ENCODE results near the gene NTM.

NTM gene

DNA sequence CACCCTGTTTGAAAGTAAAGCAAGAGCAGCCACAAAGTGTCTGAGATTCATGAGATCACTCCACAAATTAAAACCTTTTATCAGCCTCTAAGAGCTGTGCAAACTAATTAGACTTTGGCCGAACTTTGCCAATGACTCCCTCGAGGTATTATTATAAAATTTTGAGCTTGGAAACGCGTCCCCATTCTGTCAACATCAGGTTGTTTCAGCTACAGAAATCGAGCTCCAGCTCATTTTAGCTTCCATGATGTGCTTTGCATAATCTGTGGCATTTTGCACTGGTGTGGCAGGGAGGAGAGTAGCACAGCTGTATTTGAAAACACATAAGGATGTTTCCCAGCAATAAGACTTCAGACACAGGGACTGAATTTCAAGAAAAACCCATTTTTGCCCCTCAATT, 872.2 kb downstream of the NTM start:
- TF ChIP-seq, protein P1, sequence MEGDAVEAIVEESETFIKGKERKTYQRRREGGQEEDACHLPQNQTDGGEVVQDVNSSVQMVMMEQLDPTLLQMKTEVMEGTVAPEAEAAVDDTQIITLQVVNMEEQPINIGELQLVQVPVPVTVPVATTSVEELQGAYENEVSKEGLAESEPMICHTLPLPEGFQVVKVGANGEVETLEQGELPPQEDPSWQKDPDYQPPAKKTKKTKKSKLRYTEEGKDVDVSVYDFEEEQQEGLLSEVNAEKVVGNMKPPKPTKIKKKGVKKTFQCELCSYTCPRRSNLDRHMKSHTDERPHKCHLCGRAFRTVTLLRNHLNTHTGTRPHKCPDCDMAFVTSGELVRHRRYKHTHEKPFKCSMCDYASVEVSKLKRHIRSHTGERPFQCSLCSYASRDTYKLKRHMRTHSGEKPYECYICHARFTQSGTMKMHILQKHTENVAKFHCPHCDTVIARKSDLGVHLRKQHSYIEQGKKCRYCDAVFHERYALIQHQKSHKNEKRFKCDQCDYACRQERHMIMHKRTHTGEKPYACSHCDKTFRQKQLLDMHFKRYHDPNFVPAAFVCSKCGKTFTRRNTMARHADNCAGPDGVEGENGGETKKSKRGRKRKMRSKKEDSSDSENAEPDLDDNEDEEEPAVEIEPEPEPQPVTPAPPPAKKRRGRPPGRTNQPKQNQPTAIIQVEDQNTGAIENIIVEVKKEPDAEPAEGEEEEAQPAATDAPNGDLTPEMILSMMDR (IDR thresholded peaks at IDR 0.05; ENCODE audit: low read depth, low read length): no peak
- no peaks in the 10 kb centered on the region for H3K27me3 ChIP-seq
- DNase-seq: no peak
- no peaks in the 10 kb centered on the region for H3K36me3 ChIP-seq
- H3K4me3 ChIP-seq (ENCODE audit: low read depth, low read length): no peak overlapping the region
- H3K9me3 ChIP-seq: 0 out of 2 replicates have a peak, but pooled peaks cover 3% of the 10 kb centered on the region
- H3K4me1 ChIP-seq: no peaks in the 10 kb centered on the region

DNA sequence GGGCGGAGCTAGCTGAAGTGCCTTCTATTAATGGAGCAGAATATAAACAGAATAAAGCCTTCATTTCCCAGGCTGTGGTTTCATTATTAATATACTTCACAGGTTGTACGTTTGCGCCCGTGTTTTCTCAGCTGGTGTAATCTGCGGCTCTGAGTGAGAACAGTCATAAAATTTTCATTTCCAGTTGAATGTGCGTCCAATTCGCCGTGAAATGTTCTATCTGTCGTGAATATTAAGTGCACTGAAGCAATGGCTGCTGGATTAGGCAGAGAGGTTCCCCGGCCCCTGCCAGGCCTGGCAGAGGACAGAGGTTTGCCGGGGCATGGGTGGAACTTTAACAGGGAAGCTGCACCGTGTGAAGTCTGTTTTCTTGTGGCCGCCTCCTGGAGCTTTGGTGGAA, 874.4 kb downstream of the NTM start:
- DNase-seq: no peak
- TF ChIP-seq, protein P1 (IDR thresholded peaks at IDR 0.05; ENCODE audit: low read depth, low read length): no peak
- no peaks in the 10 kb centered on the region for H3K27me3 ChIP-seq
- H3K36me3 ChIP-seq: no peaks in the 10 kb centered on the region
- no peak overlapping the region for H3K4me3 ChIP-seq (ENCODE audit: low read depth, low read length)
- H3K9me3 ChIP-seq: peaks cover 3% of the 10 kb centered on the region; the same call in 1 of the 2 replicates
- no peaks in the 10 kb centered on the region for H3K4me1 ChIP-seq

DNA sequence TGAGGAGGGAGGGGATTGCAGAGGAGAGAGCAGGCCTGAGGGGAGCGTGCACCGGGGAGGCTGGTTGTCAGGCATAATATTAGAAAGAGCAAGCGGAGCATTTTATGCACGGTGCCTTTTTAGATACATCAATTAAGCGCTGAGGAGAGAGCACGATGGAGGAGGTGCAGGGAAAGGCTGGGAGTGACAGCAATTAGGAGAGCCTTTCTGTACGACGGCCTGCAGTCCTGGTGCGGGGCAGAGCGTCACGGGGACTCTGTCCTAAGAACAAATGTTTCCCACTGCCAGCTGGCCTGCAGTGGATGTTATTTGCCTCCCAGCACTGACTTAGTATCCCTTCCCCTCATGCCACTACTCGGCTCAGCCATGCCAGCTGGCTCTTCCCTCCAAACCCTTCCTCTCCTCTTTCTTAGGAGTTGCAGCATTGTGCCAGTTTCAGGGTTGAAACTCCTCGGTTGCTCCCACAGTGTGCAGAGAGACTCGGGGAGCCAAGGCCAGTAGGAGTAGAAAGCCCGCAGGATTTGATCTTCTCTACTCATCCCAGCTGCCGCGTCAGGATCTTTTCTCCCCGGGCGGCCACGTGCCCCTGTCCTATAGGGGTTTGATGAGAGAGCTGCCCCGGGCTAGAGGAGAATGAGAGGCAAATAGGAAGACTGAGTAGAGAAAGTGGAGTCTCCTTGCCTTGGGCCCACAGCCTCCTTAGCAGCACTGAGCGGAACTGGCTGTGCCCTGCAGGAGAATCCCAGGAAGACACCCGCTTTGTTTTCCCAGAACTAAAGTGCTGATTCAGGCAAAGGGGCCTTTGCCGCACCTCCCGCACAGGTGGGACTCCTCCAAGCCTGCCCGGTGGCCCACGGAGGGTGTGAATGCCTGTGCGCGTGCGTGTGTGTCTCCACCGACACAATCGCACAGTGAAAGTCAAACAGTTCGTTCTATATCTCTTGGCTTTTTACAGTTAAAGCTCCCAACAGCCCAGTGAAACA, 875.3 kb downstream of the NTM start:
- DNase-seq: no peak
- H3K36me3 ChIP-seq: no peaks in the 10 kb centered on the region
- no peaks in the 10 kb centered on the region for H3K4me1 ChIP-seq
- no peak overlapping the region for H3K4me3 ChIP-seq (ENCODE audit: low read depth, low read length)
- TF ChIP-seq, protein P1 (IDR thresholded peaks at IDR 0.05; ENCODE audit: low read depth, low read length): no peak
- no peaks in the 10 kb centered on the region for H3K27me3 ChIP-seq
- H3K9me3 ChIP-seq: peaks cover 3% of the 10 kb centered on the region; the same call in 1 of the 2 replicates

DNA sequence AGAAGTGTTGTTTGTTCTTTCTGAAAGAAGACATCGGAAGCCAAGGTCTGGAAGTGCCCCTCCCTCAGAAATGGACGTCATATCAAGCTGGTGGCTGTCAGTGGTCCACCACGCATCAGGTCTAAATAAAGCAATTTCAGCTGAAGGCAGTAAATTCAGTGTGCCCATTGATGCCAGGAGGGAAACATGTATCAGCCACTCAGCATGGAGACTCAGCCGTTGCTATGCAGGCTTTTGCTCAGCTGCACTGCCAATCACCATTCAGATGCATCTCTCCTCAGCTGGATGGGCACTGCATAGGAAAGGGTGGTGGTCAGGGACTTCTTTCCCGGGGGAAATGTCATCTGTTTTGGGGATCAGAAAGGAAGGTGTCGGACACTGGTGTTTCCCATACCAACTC, 878.2 kb downstream of the NTM start:
- Histone ChIP-seq H3K4me1 (no peaks in the 10 kb centered on the region), H3K9me3 (peaks cover 3% of the 10 kb centered on the region; the same call in 1 of the 2 replicates), H3K27me3 (no peaks in the 10 kb centered on the region), H3K4me3 (ENCODE audit: low read depth, low read length) (no peak overlapping the region), H3K36me3 (no peaks in the 10 kb centered on the region)
- no peak for DNase-seq
- TF ChIP-seq, protein P1 (IDR thresholded peaks at IDR 0.05; ENCODE audit: low read depth, low read length): no peak

DNA sequence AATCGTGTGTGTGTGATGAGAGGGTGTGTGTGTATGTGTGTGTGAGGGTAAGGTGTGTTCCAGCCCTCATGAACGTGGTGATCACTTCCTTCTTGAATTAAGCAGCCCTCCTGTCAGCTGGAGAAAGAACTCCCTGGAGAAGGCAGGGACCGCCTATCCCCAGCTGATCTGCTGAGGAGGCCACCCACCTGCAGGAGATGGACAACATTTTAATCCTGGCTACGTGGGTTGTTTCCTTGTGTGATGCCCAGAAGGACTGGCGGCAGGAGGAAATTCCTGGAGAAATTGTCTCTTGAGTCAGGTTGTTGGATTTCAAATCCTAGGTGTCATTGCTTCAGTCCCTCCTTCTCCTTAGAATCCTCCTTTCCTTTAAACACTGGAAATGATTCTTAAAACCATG, 878.8 kb downstream of the NTM start:
- H3K4me3 ChIP-seq (ENCODE audit: low read depth, low read length): no peak overlapping the region
- DNase-seq: no peak
- H3K9me3 ChIP-seq: peaks cover 3% of the 10 kb centered on the region; the same call in 1 of the 2 replicates
- no peaks in the 10 kb centered on the region for H3K4me1 ChIP-seq
- H3K36me3 ChIP-seq: no peaks in the 10 kb centered on the region
- TF ChIP-seq, protein P1 (IDR thresholded peaks at IDR 0.05; ENCODE audit: low read depth, low read length): no peak
- H3K27me3 ChIP-seq: no peaks in the 10 kb centered on the region

DNA sequence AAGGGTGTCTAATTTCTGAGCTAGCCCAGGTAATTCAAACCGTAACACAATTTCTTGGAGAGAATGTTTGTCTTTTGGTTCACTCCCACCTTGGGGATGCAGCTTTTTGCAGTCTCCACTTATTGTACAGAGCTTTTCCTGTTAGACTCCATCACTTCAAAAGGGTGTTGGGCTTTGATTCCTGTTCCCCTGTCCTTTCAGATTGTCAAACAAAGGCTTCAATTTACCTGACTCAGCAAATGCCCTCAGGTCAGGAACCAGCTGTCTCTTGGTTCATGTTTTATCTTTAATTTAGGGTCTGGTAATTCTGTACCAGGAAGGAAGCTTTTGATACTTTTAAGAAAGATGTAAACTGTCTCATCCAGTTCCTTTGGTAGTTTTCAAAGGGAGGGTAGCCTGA, 880.6 kb downstream of the NTM start:
- no peaks in the 10 kb centered on the region for H3K4me1 ChIP-seq
- no peaks in the 10 kb centered on the region for H3K27me3 ChIP-seq
- no peaks in the 10 kb centered on the region; the same call in 1 of the 2 replicates for H3K9me3 ChIP-seq
- no peak overlapping the region for H3K4me3 ChIP-seq (ENCODE audit: low read depth, low read length)
- TF ChIP-seq, protein P1 (IDR thresholded peaks at IDR 0.05; ENCODE audit: low read depth, low read length): no peak
- H3K36me3 ChIP-seq: no peaks in the 10 kb centered on the region
- no peak for DNase-seq

Measured in BE2C (cell line).